HG03196 (cell line): ENCODE results near the gene RRAD.

Experiments used
- ATAC-seq: cut with Tn5 transposase; IDR thresholded peaks from one replicate; pipeline ENCODE4 v1.9.1; 2021; ENCODE audit not compliant: unreplicated experiment

RRAD gene

GRCh38 chr16:66882702-66883101, 42.6 kb downstream of the RRAD start:
- no peak for ATAC-seq

GRCh38 chr16:66881964-66882508, 43.3 kb downstream of the RRAD start:
- ATAC-seq, result no peak

DNA sequence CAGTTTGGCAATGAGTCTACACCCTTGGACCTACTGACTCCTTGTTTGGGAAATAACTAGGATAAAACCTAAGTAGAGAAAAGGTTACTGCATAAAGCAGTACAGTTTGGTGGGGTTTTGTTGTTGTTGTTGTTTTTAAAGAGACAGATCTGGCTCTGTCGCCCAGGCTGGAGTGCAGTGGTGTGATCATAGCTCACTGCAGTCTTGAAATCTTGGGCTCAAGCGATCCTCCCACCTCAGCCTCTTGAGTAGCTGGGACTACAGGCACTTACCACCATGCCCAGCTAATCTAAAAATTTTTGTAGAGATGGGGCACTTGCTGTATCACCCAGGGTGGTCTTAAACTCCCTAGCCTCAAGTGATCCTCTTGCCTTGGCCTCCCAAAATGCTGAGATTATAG, 43.8 kb downstream of the RRAD start:
- no peak for ATAC-seq

GRCh38 chr16:66881014-66881417, 44.3 kb downstream of the RRAD start:
- no peak for ATAC-seq

- ATAC-seq, result peak; percentile 89
Measured at GRCh38 chr16:66880288-66881013, 44.9 kb downstream of the RRAD start, which contains the start of gene PDP2. TSS of gene PDP2 (plus strand) at chr16:66880515. CDS start at chr16:66884285, 3,770 bp downstream.

GRCh38 chr16:66878067-66878466, 47.3 kb downstream of the RRAD start:
- peak; percentile 29 for ATAC-seq

DNA sequence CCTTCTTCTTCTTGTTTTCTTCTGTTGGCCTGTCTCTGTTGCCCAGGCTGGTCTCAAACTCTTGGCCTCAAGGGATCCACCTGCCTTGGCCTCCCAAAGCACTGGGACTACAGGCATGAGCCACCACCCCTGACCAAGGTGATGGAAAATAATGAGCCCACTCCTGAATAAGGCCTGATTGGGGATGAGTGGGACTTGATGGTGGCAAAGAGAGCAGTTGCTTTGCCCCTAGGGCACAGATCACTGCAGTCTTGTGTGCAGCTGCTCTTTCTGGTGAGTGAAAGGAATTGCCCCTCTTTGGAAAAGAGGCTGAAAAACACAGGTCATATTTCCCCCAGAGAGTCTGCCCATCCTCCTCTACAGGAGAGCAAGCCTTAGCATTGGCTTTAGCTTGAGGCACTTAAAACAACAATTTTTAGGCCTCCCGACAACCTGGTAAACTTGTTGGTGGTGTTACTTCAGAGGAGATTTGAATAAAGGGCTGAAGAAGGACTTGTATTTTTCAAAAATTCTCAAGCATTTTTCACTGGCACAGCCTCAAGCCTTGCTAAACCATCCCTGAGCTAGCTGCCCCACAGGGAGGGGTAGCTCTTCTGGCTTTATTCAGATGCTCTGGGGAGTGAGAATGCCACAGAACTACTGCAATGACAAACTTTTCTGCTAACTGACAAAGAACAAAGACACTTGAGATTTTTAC, 51.1 kb downstream of the RRAD start:
- ATAC-seq, result no peak

GRCh38 chr16:66873685-66874055, 51.7 kb downstream of the RRAD start:
- ATAC-seq, result no peak

- peak; percentile 81 for ATAC-seq
Measured at GRCh38 chr16:66872943-66873684, 52.2 kb downstream of the RRAD start.

- no peak for ATAC-seq
Measured at GRCh38 chr16:66872559-66872942, 52.8 kb downstream of the RRAD start.

DNA sequence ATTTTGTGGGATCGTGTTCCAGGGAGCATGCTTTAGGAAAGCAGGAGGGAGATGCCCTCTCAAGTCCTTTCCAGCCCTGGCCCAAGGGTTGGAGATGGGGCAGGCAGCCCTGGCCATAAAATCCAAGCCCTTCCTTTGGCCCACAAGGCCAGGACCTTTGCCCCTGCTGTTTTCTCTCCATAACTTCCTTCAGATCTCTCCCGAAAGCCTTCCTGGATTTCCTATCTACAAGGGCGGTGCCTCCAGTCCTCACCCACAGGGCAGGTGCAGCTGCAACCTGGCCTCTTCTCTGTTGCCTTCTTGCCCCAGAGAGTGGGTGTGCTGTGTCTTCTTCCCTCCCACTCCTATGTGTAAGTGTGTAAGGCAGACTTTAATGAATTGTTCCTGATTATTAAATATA, 53.5 kb downstream of the RRAD start:
- no peak for ATAC-seq
